Measurements from ENCODE around the gene PCGF1. TPM values are rescaled to one million over a fixed set of nuclear protein-coding genes. Genes with fewer than 3 reads are reported as not detected.

The PCGF1 gene
- total and polyA plus RNA-seq, 2 of the 13 experiments (the other 11 are each of a cell fraction or from before 2014, with no cell fraction given): 20.4 to 22.6 TPM

DNA sequence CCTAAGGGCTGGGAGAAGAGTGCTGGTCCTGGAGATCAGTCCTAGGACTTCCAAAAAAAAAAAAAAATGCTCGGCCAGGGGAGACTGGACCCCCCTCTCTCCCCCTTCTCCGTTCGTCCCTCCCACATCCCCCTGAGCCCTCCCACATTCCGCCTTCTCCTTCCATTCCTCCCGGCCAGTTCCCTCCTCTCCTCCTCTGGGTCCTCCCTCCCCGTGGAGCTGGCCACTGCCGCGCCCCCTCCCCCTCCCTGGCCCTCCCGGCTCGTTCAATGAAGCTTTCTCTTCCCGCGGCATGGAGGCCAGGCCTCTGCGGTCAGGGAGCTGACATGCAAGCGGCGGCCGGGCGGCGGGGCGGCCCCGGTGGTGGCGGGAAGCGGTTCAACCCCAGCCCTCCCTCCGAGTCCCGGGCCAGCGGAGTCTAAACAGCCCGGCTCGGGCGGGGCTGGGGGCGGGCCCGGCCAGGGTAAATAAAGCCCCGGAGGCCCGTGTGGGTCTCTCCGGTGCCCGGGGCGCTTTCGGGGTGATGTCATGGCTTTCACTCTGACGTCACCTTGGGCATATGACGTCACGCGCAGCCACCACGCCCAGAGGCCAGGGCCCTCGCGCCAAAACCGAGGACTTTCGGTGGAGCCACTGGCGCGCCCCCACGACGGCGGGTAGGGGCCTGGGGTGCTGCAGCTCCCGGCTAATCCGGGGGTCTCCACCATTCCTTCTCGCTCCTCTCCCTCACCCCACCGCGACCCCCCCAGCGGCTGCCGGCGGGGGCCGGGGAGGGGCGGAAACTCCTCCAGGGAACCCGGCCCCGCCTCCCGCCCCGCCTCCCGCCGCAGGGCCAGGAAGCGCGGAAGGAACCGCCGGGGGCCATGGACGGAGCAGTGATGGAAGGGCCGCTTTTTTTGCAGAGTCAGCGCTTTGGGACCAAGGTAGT lies 46.7 kb upstream of the PCGF1 start, which contains the start of the genes DOK1 and LOXL3 (continued):
- TF ChIP-seq, protein P1, sequence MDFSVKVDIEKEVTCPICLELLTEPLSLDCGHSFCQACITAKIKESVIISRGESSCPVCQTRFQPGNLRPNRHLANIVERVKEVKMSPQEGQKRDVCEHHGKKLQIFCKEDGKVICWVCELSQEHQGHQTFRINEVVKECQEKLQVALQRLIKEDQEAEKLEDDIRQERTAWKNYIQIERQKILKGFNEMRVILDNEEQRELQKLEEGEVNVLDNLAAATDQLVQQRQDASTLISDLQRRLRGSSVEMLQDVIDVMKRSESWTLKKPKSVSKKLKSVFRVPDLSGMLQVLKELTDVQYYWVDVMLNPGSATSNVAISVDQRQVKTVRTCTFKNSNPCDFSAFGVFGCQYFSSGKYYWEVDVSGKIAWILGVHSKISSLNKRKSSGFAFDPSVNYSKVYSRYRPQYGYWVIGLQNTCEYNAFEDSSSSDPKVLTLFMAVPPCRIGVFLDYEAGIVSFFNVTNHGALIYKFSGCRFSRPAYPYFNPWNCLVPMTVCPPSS (IDR thresholded peaks at IDR 0.05): no peak
- TF ChIP-seq CREM (IDR thresholded peaks at IDR 0.05) (peak; percentile 94), CREM (CRISPR knock-in tag; IDR thresholded peaks at IDR 0.05) (peak; percentile 68; the same call in 1 of the 2 replicates), FOXA1 (IDR thresholded peaks at IDR 0.05) (no peak), FOXA1 (CRISPR knock-in tag; IDR thresholded peaks at IDR 0.05) (peak; percentile 26; the same call in 1 of the 2 replicates), AHR (CRISPR knock-in tag; IDR thresholded peaks at IDR 0.05) (no peak), ARID5B (CRISPR knock-in tag; IDR thresholded peaks at IDR 0.05) (peak; percentile 15; the same call in 1 of the 2 replicates), SSRP1 (CRISPR knock-in tag; IDR thresholded peaks at IDR 0.05) (0 out of 2 replicates have a peak, but pooled peaks have one; percentile 73), ZNF260 (CRISPR knock-in tag; IDR thresholded peaks at IDR 0.05; ENCODE audit: borderline replicate concordance, low read depth) (no peak), SAP130 (CRISPR knock-in tag; IDR thresholded peaks at IDR 0.05; ENCODE audit: low read depth) (peak; percentile 50), ZNF670 (CRISPR knock-in tag; IDR thresholded peaks at IDR 0.05; ENCODE audit: borderline replicate concordance) (no peak), ARID2 (CRISPR knock-in tag; IDR thresholded peaks at IDR 0.05; ENCODE audit: borderline replicate concordance) (peak; percentile 83)
- TF ChIP-seq, protein P2, sequence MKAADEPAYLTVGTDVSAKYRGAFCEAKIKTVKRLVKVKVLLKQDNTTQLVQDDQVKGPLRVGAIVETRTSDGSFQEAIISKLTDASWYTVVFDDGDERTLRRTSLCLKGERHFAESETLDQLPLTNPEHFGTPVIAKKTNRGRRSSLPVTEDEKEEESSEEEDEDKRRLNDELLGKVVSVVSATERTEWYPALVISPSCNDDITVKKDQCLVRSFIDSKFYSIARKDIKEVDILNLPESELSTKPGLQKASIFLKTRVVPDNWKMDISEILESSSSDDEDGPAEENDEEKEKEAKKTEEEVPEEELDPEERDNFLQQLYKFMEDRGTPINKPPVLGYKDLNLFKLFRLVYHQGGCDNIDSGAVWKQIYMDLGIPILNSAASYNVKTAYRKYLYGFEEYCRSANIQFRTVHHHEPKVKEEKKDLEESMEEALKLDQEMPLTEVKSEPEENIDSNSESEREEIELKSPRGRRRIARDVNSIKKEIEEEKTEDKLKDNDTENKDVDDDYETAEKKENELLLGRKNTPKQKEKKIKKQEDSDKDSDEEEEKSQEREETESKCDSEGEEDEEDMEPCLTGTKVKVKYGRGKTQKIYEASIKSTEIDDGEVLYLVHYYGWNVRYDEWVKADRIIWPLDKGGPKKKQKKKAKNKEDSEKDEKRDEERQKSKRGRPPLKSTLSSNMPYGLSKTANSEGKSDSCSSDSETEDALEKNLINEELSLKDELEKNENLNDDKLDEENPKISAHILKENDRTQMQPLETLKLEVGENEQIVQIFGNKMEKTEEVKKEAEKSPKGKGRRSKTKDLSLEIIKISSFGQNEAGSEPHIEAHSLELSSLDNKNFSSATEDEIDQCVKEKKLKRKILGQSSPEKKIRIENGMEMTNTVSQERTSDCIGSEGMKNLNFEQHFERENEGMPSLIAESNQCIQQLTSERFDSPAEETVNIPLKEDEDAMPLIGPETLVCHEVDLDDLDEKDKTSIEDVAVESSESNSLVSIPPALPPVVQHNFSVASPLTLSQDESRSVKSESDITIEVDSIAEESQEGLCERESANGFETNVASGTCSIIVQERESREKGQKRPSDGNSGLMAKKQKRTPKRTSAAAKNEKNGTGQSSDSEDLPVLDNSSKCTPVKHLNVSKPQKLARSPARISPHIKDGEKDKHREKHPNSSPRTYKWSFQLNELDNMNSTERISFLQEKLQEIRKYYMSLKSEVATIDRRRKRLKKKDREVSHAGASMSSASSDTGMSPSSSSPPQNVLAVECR (CRISPR knock-in tag; IDR thresholded peaks at IDR 0.05; ENCODE audit: borderline replicate concordance): peak; percentile 34; the same call in 1 of the 2 replicates
- TF ChIP-seq, protein P3, sequence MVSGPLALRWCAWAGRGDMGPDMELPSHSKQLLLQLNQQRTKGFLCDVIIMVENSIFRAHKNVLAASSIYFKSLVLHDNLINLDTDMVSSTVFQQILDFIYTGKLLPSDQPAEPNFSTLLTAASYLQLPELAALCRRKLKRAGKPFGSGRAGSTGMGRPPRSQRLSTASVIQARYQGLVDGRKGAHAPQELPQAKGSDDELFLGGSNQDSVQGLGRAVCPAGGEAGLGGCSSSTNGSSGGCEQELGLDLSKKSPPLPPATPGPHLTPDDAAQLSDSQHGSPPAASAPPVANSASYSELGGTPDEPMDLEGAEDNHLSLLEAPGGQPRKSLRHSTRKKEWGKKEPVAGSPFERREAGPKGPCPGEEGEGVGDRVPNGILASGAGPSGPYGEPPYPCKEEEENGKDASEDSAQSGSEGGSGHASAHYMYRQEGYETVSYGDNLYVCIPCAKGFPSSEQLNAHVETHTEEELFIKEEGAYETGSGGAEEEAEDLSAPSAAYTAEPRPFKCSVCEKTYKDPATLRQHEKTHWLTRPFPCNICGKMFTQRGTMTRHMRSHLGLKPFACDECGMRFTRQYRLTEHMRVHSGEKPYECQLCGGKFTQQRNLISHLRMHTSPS (CRISPR knock-in tag; IDR thresholded peaks at IDR 0.05; ENCODE audit: low read depth): peak; percentile 17; the same call in 1 of the 2 replicates
- TF ChIP-seq, protein P4, sequence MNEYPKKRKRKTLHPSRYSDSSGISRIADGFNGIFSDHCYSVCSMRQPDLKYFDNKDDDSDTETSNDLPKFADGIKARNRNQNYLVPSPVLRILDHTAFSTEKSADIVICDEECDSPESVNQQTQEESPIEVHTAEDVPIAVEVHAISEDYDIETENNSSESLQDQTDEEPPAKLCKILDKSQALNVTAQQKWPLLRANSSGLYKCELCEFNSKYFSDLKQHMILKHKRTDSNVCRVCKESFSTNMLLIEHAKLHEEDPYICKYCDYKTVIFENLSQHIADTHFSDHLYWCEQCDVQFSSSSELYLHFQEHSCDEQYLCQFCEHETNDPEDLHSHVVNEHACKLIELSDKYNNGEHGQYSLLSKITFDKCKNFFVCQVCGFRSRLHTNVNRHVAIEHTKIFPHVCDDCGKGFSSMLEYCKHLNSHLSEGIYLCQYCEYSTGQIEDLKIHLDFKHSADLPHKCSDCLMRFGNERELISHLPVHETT (CRISPR knock-in tag; conservative IDR thresholded peaks at IDR 0.05): peak; percentile 68; the same call in 1 of the 2 replicates
